Stimulated activated CD4-positive, alpha-beta T cell treated with anti-CD3 and anti-CD28 coated beads, Interleukin-1b, Interleukin-23, amount 100 ng/mL, for 4 hours (primary cell): ENCODE results near the gene USO1.
"Not testable (repeated sequence)": the region's sequence is repeated elsewhere in the genome, so short reads cannot be mapped to it uniquely, and the experiment has no call there.

Source experiments
- DNase-seq, 2 donors: peaks; one replicate each; pipeline ENCODE4 v3.0.0-alpha.2; 2020; ENCODE audit warnings: low read depth in 2 of 2

Gene USO1

DNA sequence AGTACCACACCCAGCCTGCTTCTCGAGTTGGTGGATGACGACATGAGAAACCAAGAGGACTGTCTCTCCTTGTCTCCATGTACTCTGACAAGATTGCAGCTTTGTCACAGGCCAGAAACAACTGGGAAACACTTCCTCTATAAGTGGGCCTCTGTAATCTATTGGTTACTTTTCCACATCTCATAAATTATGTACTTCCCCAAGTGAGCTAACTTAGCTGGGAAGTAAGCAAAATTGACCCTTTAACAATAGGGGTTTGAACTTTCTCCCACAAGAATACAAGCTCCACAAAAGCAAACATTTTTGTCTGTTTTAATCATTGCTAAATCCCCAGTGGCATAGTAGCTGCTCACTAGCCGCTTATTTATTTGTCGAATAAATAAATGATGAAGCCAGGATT, 14.1 kb upstream of the USO1 start:
- no peak for DNase-seq

GRCh38 chr4:75714011-75714410, 10.4 kb upstream of the USO1 start:
- no peak for DNase-seq

DNA sequence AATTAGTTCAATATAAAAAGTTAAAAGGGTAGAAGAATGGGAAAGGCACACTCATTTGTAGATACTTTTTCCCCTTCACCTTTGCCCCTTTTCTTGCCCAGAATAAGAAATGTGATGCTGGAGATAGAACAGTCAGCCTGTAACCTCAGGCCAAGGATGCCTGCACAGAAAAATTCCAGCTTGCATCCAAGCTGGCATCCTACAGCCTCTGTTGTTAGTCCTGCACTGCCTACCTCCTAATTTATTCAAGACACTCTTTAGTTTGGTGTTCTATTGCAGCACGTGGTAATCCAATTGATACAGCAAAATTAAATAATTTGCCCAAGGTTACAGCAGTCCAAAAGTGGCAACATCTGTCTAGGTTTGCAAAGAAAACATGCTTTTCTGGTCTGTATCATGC, 9.7 kb upstream of the USO1 start:
- DNase-seq = no peak

- DNase-seq = no peak
Measured at GRCh38 chr4:75715105-75715799, 9.1 kb upstream of the USO1 start.

GRCh38 chr4:75716054-75716453, 8.3 kb upstream of the USO1 start:
- not testable (repeated sequence) for DNase-seq

DNA sequence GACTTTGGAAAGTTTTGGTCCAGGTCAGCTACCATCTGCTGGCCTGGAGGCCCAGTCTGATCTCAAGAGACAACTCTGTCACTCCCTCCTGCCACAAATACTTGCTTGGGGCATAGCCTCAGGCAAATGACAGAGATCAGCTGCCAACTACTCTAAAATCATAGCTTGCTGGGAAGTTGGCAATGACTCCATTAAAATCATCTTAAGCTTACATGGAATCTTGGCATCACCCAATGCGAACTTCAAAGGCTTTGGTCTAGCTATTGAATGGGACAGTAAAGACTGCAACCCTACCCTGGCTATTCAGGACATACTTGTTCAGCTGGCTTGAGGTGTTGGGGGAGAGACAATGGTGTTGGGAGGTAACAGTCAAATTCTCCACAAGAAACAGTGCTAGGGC, 7.0 kb upstream of the USO1 start:
- no peak for DNase-seq

- DNase-seq = no peak
Measured at GRCh38 chr4:75718529-75718928, 5.8 kb upstream of the USO1 start.

- no peak for DNase-seq
Measured at GRCh38 chr4:75722417-75722816, 2.0 kb upstream of the USO1 start.

DNA sequence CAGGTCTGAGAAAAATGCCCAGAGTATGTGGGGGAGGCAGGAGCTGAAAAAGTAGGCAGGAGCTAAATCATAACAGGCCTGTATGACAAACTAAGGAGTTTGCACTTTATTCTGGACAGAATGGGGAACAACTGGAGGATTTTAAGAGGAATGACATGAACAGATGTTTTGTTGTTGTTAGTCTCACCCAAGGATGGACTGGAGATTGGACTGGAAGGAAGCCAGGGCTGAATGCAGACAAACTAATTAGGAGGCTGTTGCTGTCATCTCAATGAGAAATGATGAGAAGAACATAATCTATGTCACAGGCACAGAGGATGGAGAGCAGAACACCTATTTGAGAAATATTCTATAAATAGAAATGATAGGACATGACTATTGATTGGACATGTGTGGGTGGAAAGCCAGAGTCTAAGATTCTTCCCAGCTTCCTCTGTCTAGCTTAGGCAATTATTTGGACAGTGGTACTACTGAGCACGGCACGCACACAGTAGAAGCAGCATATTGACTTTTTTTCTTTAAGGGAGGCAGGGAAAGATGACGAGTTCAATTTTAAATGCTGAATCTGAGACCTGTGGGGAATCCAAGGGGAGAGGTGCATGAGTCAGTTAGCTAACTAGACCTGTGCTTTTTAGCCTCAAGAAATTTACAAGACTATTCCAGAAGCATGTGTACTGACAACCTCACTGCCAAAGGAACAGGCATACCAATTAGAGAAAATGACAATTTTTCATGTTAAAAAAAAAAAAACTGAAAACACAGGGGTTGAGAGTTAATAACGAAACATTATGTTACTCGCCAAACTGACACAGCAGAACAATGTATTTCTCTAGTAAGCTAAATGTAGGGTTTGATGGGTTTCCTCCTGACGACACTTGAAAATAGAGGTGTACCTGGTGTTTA, 963 bp upstream of the USO1 start:
- no peak for DNase-seq

DNA sequence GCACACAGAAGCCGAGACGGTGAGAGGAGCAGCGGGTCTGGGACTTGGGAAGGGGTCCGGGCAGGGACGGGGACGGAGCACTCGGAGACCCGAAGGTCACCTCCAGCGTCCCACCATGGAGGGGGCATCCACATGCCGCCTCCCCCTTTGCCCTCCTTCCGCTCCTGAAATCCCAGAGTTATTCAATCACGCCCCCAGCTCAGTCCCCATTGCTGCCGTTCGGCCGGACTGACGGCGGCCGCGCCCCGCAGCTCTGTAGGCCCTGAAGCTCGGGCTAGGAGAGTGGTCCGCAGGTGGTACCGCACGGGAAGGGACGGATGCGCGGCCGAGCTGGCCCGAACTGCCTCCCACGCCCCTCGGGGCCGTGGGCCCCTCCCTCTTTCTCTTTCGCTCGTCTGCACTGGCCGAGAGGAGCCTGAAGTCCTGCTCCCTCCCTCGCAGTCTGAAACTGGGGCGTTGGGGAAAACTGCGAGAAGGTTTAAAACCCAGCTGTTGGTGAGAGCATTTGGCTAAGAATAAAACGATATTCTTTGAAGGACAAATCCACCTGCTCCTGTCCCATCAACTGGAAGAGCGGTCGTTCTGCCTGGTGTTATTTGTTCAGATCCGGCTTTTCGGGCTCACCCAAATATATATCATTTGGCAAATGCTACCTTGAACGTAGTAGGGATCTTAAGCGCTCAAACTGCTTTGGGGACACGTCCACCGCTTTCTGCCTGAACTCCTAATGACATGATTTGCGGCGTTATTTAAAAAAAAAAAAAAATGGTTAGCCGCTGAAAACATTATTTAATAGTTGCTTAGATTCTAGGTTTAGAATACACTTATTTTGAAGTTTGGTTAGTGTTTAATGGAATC, 719 bp downstream of the USO1 start:
- DNase-seq = peak; percentile 11 to 36

GRCh38 chr4:75725942-75726538, 1.7 kb downstream of the USO1 start:
- not testable (repeated sequence) for DNase-seq

GRCh38 chr4:75726577-75726976, 2.2 kb downstream of the USO1 start:
- DNase-seq = no peak

DNA sequence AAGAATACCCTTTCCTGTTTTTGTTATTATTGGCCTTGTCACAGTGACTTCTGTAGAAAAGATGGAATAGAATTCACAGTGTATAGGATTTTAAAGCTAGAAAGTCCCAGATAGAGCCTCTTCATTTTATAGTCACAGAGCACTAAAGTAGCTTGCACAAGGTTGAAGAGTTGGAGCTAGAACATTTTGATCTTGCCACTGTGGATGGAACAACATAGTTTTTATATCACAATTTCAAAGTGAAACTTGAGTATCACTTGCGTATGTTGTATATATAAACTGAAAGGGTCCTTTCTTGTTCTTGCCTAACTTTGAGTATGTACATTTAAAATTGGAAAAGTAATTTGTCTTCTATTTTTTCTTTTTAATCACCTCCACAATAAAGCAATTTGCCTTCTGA, 2.7 kb downstream of the USO1 start:
- DNase-seq = no peak

GRCh38 chr4:75729836-75730235, 5.5 kb downstream of the USO1 start:
- no peak for DNase-seq

GRCh38 chr4:75733369-75733768, 9.0 kb downstream of the USO1 start:
- DNase-seq = no peak

DNA sequence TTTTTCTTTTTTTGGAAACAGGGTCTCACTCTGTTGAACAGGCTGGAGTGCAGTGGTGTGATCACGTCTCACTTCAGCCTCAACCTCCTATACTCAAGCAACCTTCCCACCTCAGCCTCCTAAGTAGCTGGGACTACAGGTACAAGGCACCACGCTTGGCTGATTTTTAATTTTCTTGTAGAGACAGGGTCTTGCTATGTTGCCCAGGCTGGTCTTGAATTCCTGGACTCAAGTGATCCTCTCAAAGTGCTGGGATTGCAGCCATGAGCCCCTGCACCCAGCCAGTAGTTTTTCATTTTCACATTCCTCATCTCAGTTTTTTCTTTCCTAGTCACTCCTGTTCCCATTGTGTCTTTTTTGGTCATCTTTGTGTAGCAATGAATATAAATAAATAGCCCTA, 11.1 kb downstream of the USO1 start:
- no peak for DNase-seq

DNA sequence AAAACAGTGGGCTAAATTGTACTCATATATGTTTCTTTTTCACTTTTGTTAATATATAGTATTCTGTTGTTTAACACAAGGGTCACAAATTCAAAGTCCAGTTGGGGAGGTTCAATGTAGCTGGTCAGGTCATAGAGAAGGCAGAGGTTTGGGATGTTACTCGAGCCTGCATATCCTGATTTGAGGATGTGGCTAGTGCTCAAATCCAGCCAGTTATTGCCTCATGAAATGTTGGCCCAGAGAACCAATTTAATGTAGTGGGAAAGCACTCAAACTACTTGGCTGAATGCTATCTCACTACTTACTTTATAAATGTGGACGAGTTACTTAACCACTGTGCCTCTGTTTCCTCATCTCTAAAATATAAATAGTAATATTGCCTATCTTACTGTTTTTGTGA, 12.5 kb downstream of the USO1 start:
- no peak for DNase-seq

GRCh38 chr4:75737398-75737797, 13.0 kb downstream of the USO1 start:
- no peak for DNase-seq

DNA sequence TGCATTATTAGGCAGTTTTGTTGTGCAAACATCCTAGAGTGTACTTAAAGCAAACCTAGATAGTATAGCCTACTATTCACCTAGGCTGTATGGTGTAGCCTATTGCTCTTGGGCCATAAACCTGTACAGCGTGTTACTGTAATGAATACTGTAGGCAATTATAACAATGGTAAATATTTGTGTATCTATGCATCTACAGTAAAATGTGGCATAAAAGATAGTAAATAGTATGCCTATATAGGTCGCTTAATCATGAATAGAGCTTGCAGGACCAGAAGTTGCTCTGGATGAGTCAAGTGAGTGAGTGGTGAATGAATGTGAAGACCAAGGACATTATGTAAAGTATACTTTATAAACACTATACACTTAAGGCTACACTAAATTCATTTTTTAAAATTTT, 16.6 kb downstream of the USO1 start:
- DNase-seq = no peak

- DNase-seq = no peak
Measured at GRCh38 chr4:75742451-75742850, 18.1 kb downstream of the USO1 start.

DNA sequence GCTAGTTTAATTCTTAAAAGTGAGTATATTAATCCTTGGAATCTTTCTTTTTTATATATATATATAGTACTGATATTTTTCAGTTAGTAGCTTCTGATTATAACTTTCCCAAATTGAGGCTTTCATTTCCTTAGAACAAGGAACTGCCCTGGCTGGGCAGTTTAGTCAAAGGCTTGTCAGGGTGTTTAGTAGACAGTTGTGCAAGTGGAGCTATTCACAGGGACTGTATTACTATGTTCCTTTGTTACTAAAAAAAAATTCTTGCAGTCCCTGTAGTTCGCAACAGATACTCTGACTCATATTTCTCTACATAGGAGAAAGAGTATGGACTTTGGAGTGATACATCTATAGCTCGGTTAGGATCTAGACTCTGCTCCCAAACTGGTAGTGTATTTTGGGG, 20.8 kb downstream of the USO1 start:
- no peak for DNase-seq

DNA sequence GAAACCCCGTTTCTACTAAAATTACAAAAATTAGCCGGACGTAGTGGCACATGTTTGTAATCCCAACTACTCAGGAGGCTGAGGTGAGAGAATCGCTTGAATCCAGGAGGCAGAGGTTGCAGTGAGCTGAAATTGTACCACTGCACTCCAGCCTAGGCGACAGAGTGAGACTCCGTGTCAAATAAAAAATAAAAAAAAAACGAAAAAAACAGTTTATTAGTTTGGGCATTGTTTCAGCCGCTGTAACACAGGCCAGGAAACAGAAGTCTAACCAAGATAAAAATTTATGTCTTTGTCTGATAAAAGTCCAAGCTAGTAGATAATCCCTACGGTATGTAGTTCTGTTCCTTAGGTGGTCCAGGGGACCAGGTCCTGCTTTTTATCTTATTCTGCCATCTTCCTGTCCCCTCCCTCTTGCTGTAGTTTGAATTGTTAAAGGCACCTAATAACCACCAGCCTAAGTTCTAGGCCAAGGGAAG, 21.4 kb downstream of the USO1 start:
- DNase-seq = no peak
